Stimulated activated CD4-positive, alpha-beta T cell treated with anti-CD3 and anti-CD28 coated beads, Interleukin-12 subunit alpha, Interleukin-12 subunit beta, amount 100 ng/mL, for 24 hours (primary cell): ENCODE measurements around the gene EFNA2.

Source experiments
- DNase-seq, 2 experiments: peaks; one replicate each; pipeline ENCODE4 v3.0.0-alpha.2; 2020; ENCODE audit warnings: low read depth in 2 of 2

EFNA2 gene

DNA sequence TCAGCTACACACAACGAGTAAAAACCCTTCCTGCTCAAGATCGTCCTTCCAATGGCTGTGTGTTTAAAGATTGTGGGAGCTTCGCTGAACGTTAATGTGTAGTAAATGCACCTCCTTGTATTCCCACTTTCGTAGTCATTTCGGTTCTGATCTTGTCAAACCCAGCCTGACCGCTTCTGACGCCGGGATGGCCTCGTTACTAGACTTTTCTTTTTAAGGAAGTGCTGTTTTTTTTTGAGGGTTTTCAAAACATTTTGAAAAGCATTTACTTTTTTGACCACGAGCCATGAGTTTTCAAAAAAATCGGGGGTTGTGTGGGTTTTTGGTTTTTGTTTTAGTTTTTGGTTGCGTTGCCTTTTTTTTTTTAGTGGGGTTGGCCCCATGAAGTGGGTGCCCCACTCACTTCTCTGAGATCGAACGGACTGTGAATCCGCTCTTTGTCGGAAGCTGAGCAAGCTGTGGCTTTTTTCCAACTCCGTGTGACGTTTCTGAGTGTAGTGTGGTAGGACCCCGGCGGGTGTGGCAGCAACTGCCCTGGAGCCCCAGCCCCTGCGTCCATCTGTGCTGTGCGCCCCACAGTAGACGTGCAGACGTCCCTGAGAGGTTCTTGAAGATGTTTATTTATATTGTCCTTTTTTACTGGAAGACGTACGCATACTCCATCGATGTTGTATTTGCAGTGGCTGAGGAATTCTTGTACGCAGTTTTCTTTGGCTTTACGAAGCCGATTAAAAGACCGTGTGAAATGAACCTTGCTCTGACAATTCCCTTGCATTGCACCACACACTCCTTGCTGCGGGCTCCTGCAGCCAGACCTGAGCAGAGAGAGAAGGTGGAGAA lies 13.0 kb upstream of the EFNA2 start:
- DNase-seq, result no peak

DNA sequence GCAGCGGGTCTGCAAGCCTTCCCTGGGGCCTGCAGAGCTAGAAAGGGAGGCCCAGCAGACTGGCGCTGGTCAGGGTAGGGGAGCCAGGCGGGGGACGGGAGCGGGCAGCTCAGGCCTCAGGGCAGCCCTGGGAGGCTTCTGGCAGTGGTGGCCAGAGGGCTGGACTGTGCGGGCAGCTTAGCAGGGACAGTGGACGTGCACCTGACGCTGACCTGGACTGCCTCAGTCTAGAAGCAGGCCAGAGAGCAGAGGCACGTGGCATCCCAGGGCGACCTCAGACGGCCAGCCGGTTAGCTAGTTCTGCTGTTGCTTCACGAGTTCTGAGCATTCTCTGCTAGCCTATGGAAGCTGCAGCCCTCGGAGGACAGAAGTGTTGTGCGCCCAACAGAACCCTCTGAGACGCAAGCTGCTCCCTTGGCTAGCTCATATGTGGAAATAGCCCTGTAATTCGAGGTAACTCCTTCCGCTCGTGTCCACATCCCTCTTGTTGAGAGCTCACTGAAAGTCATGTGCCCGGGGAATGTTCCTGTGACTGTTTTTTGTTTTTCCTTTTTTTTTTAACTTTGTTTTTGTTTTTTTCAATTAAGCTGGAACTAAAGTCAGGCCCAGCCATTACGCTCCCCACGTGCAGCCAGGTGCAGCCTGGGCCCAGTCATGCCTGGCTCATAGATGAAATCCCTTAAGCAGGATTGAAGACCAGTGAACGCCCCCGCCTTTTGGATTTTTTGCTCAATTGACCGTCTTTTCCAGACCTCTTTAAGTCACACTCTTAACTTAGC lies 12.2 kb upstream of the EFNA2 start:
- DNase-seq, result no peak

DNA sequence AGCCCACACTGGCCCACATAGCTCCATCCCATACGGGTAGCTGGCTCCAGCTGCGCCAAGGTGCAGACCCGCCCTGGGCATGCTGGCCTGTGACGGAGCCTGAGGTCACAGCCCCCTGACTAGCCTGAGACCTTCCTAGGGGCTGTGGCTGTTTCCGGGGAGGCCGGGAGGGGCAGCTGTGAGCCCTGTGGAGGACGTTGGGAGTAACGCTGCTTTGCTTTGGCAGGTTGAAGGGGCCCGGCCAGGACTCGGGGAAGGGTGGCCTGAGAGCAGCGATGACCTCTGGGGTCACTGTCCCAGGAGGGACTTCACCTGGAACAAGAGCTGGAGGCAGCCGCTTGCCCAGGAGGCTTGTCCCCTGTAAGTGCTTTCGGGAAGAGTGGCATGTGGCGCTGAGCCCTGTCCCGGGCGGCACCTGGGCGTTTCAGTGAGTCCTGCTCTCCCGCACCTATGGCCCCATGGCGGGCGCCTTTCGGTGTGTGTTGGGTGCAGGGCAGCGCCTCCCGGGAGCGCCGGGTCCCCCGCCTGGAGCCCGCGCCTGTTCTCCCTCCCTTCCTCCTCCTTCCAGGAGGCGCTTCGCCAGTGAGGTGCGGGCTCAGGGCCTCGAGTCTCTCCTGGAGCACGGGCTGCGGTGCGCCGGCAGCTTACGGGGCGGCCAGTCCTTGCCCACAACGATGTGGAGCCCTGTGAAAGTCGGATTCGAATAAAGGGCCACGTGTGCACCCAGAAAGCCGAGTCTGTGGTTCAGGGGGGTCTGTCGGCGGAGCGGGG lies 11.4 kb upstream of the EFNA2 start:
- DNase-seq, result no peak

DNA sequence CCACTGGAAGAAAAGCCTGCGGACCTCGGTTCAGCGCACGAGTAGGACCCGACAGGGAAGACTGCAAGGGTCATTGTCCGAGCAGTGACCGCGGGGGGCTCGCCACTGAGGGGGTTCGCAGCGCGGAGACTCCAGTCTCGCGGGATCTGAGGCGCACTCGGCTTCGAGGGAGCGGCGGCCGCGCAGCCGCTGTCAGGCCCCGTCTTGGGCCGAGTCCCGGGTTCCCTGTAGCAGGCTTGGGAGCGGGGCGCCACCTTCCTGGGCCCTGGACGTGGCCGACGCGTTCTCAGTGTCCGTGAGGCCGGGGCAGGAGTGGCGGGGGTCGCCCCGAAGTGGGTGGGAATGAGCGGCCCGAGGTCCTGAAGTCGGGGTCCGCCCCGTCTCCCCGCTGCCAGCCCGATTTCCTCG lies 10.8 kb upstream of the EFNA2 start:
- DNase-seq, result no peak

DNA sequence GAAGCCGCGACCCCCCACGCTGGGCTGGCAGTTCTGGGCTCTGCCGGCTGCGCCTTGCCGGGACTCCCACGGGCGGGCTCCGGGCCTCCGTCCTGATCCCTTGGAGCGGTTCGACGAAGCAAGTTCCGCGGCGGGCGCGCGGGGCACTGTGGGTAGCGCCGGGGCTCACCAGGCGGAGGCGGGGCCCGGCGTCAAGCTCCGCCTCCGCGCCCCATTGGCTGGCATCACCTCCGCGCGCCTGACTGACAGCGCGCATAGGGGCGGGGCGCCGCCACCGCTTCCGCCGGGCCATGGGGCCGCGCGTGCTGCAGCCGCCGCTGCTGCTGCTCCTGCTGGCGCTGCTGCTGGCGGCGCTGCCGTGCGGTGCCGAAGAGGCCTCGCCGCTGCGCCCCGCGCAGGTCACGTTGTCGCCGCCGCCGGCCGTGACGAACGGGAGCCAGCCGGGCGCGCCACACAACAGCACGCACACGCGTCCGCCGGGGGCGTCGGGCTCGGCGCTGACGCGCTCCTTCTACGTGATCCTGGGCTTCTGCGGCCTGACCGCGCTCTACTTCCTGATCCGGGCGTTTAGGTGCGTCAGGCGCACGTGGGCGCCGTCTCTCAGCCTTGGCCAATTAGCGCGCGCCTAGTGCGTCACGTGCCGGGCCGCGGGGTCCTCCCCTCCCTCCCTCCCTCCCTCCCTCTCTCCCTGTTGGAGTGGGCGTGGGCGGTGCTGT lies 10.3 kb upstream of the EFNA2 start, which contains the start of gene FAM174C:
FAM174C (plus strand) TSS at position 271 of the 716 bp plus-strand sequence; CDS start at position 291, 20 bp downstream.
- peak; percentile 96 to 97 for DNase-seq

DNA sequence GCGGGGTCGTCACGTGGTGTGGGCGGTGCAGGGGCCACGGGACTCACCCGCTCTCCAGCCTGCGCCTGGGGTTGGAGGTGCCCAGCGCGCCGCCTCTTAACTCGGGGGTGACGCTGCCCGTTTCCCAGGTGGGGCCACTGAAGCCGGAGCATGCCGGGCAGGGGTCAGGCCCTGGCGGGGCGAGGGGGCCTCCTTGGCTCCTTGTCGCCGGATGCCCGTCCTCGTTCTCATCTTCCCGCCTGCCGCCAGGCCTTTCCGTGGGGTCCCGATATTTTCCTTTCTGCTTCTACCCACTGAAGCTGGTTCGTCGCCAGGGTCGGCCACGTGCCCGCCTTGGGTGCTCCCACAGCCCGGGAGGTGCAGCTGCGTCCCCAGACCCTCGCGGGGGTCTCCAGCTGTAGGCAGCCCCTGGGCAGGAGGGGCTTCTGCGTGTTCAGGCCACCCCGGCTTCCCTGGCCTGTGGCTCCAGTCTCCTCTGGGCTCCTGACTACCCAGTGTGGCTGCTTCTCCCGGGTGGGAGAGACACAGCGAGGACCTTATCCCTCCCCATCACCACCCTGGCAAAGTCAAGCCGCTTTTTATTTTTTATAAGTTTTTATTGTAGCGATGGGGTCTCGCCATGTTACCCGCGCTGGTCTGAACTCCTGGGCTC lies 9.6 kb upstream of the EFNA2 start:
- no peak for DNase-seq

DNA sequence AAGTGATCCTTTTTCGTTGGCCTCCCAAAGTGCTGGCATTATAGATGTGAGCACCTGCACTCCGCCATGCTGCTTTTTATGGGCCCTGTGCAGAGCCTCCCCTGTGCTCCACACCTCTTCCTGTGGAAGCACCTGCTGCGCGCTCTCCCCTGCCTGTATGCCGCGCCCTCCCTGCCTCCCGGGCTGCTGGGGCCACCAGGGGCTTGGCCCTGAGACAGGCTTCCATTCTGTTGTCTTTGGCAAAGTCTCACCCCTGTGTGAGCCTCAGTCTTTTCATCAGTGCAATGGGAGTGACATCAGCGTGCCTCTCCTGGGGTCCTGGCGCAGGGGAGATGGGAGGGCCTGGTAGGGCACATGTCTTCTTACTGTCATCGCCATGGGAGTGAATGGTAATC lies 9.0 kb upstream of the EFNA2 start:
- no peak for DNase-seq

DNA sequence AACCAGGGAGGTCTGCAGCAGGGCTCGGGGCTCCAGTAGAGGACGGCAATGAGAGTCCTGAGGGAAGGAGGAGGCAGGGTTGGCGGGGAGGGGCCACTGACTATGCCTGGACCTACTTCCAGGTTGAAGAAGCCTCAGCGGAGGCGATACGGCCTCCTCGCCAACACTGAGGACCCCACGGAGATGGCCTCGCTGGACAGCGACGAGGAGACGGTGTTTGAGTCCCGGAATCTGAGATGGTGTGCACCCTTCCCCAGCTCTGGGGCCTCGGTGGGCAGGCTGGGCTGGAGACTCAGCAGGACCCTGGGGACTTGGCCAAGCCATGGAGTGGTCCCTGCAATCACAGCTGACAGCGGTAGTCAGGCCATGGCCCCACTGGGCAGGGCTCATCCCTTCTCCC lies 8.6 kb upstream of the EFNA2 start:
- no peak for DNase-seq

DNA sequence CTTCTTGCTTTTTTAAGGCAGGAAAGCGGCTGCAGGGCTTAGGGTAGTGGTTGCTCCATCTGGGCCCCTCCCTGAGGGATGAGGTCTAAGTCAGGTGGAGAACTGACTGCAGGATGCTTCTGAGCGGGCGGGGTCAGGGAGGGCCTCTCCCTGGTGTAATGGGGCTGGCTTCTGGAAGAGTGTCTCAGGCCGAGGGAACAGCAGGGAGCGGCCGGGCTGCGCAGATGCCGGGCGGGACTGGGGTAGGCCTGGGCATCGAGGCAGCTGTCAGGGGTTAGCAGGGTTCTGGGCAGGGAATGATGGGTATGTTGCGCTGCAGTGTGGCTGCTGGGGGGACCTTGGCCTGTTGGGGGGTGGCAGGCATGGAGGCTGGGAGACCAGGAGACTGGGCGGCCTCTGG lies 7.6 kb upstream of the EFNA2 start:
- DNase-seq, result no peak

DNA sequence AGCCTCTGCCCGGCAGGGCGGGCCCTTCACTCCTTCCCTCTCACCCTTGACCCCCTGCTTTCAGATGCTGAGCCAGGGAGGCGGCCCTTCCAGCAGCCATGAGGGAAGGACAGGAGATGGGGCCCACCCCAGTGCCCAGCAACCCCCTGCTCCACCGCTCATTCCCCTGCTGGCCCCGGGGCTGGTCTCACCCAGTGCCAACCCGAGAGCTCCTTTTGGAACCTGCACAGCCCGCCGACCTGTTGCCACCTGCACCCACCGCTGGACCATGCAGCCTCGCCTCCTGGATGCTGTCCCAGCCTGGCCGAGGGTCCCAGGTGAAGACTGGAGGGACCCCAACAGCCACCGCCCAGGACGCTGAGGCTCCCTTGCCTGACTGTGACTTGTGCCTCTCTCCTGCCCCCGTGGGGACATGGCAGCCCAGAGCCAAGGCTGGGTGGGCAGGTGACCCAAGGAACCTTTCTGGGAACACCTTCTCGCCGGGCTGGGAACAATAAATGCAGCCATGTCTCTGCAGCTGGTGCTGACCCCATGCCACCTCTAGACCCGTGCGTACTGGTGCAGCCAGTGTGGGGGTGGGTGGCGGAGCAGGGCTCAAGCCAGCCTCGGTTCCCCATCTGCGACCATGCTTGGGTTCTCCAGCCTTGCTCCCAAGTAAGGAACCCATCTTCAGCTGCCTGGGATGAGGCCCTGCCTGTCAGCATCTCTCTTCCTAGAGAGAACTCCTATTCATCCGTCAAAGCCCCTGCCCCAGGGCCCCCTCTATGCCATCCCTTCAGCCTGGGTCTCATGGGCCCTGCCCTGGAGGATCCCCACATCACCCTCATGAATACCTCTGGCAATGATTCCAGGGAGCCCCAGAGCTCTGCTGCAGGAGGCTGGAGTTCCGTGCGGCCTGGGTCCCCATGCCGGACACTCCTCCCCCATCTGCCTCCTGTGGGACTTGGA lies 6.7 kb upstream of the EFNA2 start:
- no peak for DNase-seq

DNA sequence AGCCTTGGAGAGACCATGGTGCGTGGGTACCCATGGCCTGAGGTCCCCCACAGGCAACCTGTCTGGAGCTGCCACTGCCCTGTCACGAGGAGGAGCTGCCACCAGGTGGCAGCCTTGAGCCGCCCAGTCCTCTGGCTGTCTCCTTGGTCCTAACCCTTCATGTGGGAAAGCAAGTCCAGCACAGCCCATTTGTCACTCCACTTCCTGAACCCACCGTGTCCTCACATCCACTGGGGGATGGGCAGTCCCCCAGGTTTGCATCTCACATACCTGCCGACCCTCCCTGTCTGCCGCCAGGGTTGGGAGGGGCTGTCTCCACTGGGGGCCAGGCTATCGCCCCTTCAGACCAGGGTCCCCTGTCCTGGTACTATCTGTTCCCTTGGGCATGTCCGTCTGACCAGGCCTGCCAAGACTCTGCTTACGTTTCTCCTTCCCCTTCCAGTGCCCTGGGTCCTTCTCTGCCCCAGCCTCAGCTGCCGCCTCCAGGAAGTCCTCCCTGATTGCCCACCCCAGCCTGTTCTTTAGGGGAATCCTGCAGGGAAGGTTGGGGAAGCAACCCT lies 5.8 kb upstream of the EFNA2 start:
- DNase-seq, result peak in 1 of 2 experiments; percentile 79

DNA sequence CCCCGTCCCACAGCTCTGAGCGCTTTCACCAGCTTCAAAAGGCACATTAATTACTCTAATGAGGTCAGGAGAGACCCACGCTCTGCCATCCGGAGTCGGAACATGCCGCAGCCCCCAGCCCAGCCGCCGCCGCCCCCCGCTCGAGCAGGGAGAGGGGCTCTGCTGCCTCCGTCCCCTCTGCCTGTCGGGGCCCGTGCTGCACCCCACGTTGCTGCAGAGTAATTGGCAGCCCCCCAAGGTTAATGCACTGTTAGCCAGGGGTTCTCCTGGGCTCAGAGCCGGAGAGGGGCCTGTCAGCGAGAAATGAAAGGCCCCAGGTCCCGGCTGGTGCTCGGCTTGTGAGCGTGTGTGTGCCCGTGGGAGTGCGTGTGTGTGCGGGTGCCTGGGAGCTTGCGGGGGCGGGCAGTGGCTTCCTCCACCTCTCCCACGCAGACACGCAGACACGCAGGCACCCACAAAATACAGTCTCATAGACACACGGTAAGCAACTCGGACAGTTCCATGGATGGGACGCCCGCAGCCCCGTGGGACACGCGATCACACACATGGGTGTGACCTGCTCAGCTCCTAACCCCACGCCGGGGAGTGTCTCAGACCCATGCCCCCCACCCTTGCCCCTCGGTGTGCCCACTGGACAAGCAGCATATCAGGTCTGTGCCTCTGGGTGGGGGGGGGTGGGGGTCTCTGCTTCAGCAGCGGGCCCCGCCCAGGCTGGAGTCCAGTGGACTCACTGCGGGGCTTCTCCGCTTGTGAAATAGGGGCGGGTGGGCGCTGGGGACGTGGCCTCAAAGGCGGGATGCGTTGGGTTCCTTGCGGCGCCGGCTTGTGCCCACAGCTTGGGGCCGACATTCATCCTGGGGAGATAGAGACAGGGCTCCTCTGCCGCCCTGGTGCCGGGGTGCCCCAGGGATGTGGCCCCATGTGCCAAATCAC lies 4.8 kb upstream of the EFNA2 start:
- DNase-seq, result no peak

DNA sequence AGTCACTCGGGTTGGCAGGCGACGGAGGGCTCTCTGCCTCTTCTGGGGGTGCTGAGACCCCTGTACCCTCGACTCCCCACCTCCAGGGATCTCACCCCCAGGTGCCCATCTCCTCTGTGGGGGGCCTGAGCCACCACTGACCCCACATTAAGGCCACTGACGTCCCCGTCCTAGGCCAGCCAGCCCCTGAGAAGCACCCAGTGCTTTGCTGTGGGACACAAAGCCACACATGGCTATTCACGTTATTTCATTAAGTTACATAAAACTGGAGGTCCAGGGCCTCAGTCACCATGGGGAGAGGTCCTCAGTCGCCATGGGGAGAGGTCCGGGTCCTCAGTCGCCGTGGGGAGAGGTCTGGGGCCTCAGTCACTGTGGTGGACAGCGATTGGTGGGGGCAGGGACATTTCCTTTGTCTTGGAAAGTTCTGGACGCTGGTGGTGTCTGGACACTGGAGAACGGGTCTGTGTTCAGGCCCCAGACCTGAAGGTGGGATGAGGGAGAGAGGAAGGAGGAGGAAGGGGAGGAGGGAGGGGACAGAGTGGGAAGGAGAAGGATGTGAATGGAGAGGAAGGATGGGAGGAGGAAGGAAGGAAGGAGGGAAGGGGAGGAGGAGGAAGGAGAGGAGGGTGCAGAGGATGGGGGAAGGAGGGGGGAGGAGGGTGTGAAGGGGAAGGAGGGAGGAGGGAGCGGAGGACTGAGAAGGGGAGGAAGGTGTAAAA lies 3.9 kb upstream of the EFNA2 start:
- no peak for DNase-seq

DNA sequence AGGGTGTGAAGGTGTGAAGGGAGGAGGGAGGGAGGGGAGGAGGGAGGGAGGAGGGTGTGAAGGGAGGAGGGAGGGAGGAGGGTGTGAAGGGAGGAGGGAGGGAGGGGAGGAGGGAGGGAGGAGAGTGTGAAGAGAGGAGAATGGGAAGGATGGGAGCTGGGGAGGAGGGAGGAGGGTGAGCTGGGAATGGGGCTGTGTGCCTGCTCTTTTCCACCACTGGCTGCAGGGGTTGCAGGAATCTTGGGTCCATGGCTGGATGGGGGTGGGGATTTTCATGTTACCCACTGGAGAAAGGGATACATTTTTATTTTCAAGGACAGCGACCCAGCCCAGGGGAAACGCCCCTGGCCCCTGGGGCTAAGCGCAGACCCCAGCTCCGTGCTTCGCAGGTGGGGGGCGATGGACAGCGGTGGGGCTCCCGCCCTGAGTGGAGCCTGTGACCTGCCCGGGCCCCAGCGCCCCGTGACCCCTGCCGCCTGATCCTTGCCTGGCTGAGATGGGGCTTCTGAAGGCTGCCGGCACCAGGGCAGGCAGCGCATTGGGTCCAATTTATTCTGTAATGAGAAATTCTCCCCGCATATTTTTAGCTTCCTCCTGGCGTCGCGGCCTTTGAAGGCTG lies 3.0 kb upstream of the EFNA2 start:
- no peak for DNase-seq

DNA sequence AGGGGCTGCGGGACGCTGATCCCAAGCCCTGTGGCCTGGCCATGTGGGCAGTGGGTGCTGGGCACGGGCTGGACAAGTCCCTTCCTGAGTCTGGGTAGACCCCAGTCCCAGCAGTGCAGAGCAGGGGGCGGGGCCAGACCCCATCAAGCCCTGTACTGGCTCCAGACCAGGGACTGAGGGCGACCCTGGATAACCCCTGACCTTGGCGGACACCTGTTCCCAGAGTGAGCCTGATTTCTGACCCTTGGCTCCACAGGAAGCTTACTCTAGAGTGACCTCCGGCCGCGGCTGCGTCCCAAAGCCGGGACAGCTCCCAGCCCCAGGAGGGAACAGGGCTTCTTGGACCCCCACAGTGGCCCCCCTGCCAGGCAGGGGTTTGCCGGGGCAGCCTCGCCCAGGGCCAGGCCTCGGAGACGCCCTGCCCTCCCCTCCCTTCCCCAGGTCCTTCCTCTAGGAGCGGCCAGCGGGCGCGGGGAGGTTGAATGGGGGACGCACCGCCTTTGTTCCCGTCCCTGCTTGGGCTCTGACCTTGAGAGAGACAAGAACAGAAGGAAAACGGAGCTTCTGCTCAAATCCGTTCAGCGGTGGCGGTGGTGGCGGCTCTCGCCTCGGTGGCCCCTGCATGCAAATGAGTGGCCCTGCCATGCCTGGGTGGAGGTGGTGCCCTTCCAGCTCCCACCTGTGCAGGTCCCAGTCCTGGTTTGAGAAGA lies 2.3 kb upstream of the EFNA2 start:
- no peak for DNase-seq

DNA sequence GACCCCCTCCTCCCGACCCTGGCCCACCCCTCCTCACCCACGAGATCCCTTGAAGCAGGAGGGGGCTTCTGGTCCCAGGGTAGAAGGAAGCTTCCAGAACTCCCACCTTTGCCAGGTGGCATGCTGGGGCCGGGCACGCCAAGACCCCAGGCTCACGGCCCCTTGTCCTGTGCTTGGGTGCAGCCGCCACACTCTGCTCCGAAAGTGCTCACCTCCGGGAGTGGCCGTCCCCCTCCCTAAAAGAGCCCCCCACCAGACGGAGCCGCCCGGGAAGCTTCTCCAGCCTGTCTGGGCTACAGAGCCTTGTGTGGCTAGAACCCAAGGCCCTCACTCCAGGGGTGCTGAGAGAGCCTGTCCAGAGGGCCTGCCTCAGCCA lies 1.8 kb upstream of the EFNA2 start:
- no peak for DNase-seq
